GM15510 (cell line): ENCODE results near the gene RNASE1.

Experiments used
- POLR2A ChIP-seq: IDR thresholded peaks from 3 replicates; pipeline ENCODE4 v1.6.1; 2011; ENCODE audit warnings: borderline replicate concordance; ENCODE audit not compliant: insufficient read length; ENCODE audit errors: extremely low read depth

Gene RNASE1

GRCh38 chr14:20791597-20791996 lies 11.0 kb downstream of the RNASE1 start:
- TF ChIP-seq POLR2A, result no peak

GRCh38 chr14:20791187-20791586 lies 11.5 kb downstream of the RNASE1 start:
- TF ChIP-seq POLR2A, result no peak

- no peak for TF ChIP-seq POLR2A
These were observed 12.1 kb downstream of the RNASE1 start for GRCh38 chr14:20790464-20791116.

- no peak for TF ChIP-seq POLR2A
These were observed 13.3 kb downstream of the RNASE1 start for GRCh38 chr14:20789230-20789813.

GRCh38 chr14:20787025-20787424 lies 15.6 kb downstream of the RNASE1 start:
- TF ChIP-seq POLR2A, result no peak

- TF ChIP-seq POLR2A, result no peak
These were observed 20.3 kb downstream of the RNASE1 start for GRCh38 chr14:20782280-20782890.

- no peak for TF ChIP-seq POLR2A
These were observed 20.8 kb downstream of the RNASE1 start for GRCh38 chr14:20781803-20782202.

GRCh38 chr14:20775901-20776300 lies 26.7 kb downstream of the RNASE1 start:
- no peak for TF ChIP-seq POLR2A

- TF ChIP-seq POLR2A, result no peak
These were observed 27.6 kb downstream of the RNASE1 start for GRCh38 chr14:20775043-20775442.

GRCh38 chr14:20774258-20774824 lies 28.3 kb downstream of the RNASE1 start:
- TF ChIP-seq POLR2A, result no peak

- TF ChIP-seq POLR2A, result no peak
These were observed 30.0 kb downstream of the RNASE1 start for GRCh38 chr14:20772650-20773049.

- TF ChIP-seq POLR2A, result no peak
These were observed 33.2 kb downstream of the RNASE1 start for GRCh38 chr14:20769421-20769820.

GRCh38 chr14:20768593-20768892 lies 34.1 kb downstream of the RNASE1 start:
- TF ChIP-seq POLR2A, result no peak

- no peak for TF ChIP-seq POLR2A
These were observed 41.7 kb downstream of the RNASE1 start for GRCh38 chr14:20760950-20761349.

GRCh38 chr14:20757965-20758364 lies 44.7 kb downstream of the RNASE1 start:
- no peak for TF ChIP-seq POLR2A

- TF ChIP-seq POLR2A, result no peak
These were observed 47.6 kb downstream of the RNASE1 start for GRCh38 chr14:20755037-20755436.
